ENCODE results near the gene MAB21L3.

Gene MAB21L3

GRCh38 chr1:116092752-116093489 lies 18.3 kb upstream of the MAB21L3 start:
- Histone ChIP-seq H2AFZ (ENCODE audit: low read length) (no peak overlapping the region), H3K27ac (ENCODE audit: low read length) (no peak overlapping the region), H4K20me1 (ENCODE audit: insufficient read depth, low read length) (no peaks in the 10 kb centered on the region), H3K27me3 (replicated peaks; ENCODE audit: insufficient read depth, low read length) (no peaks in the 10 kb centered on the region), H3K9me3 (replicated peaks; ENCODE audit: insufficient read depth, low read length) (no peaks in the 10 kb centered on the region), H3K4me2 (ENCODE audit: low read depth, low read length) (no peak overlapping the region), H3K36me3 (replicated peaks; ENCODE audit: insufficient read depth, low read length) (no peaks in the 10 kb centered on the region), H3K4me1 (ENCODE audit: low read length) (no peaks in the 10 kb centered on the region), H3K9ac (ENCODE audit: low read length) (no peak overlapping the region), H3K4me3 (ENCODE audit: low read length) (no peak overlapping the region), H3K79me2 (ENCODE audit: low read length) (no peaks in the 10 kb centered on the region), H3F3A (ENCODE audit: insufficient read depth, low read length) (no peaks in the 10 kb centered on the region), H3K9me2 (replicated peaks; ENCODE audit: insufficient read depth, low read length) (no peaks in the 10 kb centered on the region)
- TF ChIP-seq EZH2phosphoT487 (IDR thresholded peaks at IDR 0.05; ENCODE audit: low read length) (no peak), CTCF (IDR thresholded peaks at IDR 0.05; ENCODE audit: low read length) (no peak), EZH2 (optimal IDR thresholded peaks at IDR 0.05; ENCODE audit: low read depth, low read length) (no peak)
- no peak for DNase-seq

- Histone ChIP-seq H3K9me2 (replicated peaks; ENCODE audit: insufficient read depth, low read length) (no peaks in the 10 kb centered on the region), H3K79me2 (ENCODE audit: low read length) (no peaks in the 10 kb centered on the region), H3K4me2 (ENCODE audit: low read depth, low read length) (no peak overlapping the region), H3K9ac (ENCODE audit: low read length) (no peak overlapping the region), H3K27ac (ENCODE audit: low read length) (no peak overlapping the region), H2AFZ (ENCODE audit: low read length) (no peak overlapping the region), H3K27me3 (replicated peaks; ENCODE audit: insufficient read depth, low read length) (no peaks in the 10 kb centered on the region), H4K20me1 (ENCODE audit: insufficient read depth, low read length) (no peaks in the 10 kb centered on the region), H3K9me3 (replicated peaks; ENCODE audit: insufficient read depth, low read length) (no peaks in the 10 kb centered on the region), H3K36me3 (replicated peaks; ENCODE audit: insufficient read depth, low read length) (no peaks in the 10 kb centered on the region), H3K4me3 (ENCODE audit: low read length) (no peak overlapping the region), H3K4me1 (ENCODE audit: low read length) (no peaks in the 10 kb centered on the region), H3F3A (ENCODE audit: insufficient read depth, low read length) (no peaks in the 10 kb centered on the region)
- no peak for DNase-seq
- TF ChIP-seq EZH2 (optimal IDR thresholded peaks at IDR 0.05; ENCODE audit: low read depth, low read length) (no peak), CTCF (IDR thresholded peaks at IDR 0.05; ENCODE audit: low read length) (no peak), EZH2phosphoT487 (IDR thresholded peaks at IDR 0.05; ENCODE audit: low read length) (no peak)
Observed at GRCh38 chr1:116095027-116095426, 16.2 kb upstream of the MAB21L3 start.

GRCh38 chr1:116096013-116096618 lies 15.1 kb upstream of the MAB21L3 start:
- Histone ChIP-seq H3K27ac (ENCODE audit: low read length) (no peak overlapping the region), H3K27me3 (replicated peaks; ENCODE audit: insufficient read depth, low read length) (no peaks in the 10 kb centered on the region), H3K9me3 (replicated peaks; ENCODE audit: insufficient read depth, low read length) (no peaks in the 10 kb centered on the region), H3K36me3 (replicated peaks; ENCODE audit: insufficient read depth, low read length) (no peaks in the 10 kb centered on the region), H3K4me3 (ENCODE audit: low read length) (no peak overlapping the region), H3K4me1 (ENCODE audit: low read length) (peaks cover 3% of the 10 kb centered on the region; the same call in 1 of the 2 replicates), H4K20me1 (ENCODE audit: insufficient read depth, low read length) (no peaks in the 10 kb centered on the region), H3F3A (ENCODE audit: insufficient read depth, low read length) (no peaks in the 10 kb centered on the region), H3K9ac (ENCODE audit: low read length) (no peak overlapping the region), H3K4me2 (ENCODE audit: low read depth, low read length) (no peak overlapping the region), H2AFZ (ENCODE audit: low read length) (no peak overlapping the region), H3K79me2 (ENCODE audit: low read length) (no peaks in the 10 kb centered on the region), H3K9me2 (replicated peaks; ENCODE audit: insufficient read depth, low read length) (no peaks in the 10 kb centered on the region)
- TF ChIP-seq EZH2 (optimal IDR thresholded peaks at IDR 0.05; ENCODE audit: low read depth, low read length) (no peak), EZH2phosphoT487 (IDR thresholded peaks at IDR 0.05; ENCODE audit: low read length) (no peak), CTCF (IDR thresholded peaks at IDR 0.05; ENCODE audit: low read length) (no peak)
- DNase-seq: no peak

All from MM.1S (cell line).